GM21447 (cell line): ENCODE measurements around the gene FZR1.

ENCODE experiments used
- ATAC-seq: cut with Tn5 transposase; IDR thresholded peaks from one replicate; pipeline ENCODE4 v1.9.1; 2021; ENCODE audit not compliant: unreplicated experiment

FZR1 gene

DNA sequence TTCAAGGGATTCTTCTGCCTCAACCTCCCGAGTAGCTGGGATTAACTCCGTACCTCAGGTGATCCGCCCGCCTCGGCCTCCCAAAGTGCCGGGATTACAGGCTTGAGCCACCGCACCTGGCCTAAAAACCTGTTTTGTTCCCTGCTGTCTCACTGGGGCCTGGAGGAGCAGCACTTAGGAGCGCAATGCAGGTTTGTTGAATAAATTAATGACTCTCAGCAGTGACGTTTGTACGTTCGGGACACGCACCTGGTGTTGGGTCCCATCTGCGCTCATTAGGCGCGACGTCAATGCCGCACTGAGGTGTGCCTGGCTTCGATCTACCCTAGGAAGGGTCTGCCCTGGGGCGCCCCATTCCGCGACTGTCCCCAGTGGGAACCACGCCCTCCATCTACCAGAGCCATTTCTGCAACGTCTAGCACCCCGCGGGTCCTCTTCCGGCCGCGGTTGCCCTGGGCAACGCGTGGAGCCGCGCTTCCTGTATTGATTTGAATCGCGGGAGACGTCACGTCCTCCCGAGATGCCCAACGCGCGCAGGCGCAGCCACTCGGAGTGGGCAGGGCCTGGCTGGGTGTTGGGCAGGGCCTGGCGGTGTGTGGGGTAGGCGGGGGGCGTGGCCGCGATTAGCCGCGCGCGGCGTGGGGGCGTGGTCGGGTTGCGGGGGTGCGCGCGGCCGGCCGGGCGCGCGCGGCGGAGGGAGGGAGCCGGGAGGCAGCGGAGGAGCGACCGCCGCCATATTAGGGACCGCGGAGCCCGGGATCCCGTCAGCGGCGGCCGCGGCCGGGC lies at the start of gene FZR1:
FZR1 (plus strand) TSS at position 714 of the 786 bp plus-strand sequence. CDS start 16,679 bp downstream, outside the sequence.
- ATAC-seq, result peak; percentile 77

DNA sequence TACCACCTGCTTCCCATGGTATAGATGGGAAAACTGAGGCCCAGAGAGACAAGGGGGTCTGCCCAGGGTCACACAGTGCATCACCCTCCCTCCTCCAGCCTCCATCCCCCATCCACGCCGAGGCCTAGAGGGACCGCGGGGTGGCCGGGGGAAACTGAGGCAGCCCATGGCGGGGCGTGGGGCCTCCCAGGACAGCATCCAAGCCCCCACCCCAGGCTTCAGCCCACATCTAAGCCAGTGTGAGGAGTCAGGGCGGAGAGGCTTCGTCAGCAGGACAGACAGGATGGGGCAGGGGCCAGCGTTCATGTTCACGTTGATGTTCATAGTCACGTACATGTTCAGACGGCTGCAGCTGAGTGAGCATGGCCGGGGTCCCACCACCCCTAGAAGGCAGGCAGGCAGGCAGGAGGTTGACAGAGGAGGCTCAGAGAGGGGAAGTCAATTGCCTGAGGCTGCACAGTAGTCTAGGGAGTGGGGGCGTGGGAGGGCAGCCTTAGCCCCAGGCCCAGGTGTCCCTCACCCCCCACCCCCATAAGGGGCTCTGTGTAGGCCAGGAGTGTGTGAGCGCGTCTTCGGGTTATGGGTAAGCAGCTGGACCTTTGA lies 49.1 kb upstream of the FZR1 start:
- no peak for ATAC-seq

DNA sequence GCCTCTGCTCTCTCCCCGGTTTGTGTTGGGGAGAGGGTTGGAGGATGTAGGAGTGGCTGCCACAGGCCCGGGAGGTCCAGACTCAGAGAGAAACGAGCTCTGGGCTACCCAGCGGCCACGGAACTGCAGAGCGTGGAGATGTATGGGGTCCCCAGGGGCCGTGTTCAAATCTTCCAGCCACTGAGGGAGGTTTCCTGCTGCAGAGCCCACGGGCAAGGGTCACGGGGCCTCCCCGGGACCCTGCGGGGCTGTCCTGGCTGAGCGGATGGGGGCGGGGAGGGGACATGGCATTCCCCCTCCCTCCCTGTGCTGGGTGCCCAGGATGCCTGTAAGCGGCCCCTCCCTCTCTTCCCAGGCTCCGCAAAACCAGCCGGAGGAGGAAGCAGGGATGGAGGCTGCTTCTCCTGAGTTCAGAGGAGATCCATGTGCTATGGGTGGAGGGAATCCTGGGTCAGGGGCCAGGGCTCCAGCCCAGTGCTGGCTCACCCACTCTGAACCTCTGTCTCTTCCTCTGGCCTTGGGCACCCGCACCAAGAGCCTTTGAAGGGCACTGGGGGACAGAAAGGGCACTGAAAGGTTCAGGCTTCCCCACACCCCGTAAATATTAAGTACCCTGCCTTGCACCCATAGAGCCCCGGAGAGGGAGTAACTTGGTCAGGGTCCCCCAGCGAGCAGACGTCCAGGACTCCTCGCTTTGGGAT lies 48.4 kb upstream of the FZR1 start:
- ATAC-seq, result no peak

DNA sequence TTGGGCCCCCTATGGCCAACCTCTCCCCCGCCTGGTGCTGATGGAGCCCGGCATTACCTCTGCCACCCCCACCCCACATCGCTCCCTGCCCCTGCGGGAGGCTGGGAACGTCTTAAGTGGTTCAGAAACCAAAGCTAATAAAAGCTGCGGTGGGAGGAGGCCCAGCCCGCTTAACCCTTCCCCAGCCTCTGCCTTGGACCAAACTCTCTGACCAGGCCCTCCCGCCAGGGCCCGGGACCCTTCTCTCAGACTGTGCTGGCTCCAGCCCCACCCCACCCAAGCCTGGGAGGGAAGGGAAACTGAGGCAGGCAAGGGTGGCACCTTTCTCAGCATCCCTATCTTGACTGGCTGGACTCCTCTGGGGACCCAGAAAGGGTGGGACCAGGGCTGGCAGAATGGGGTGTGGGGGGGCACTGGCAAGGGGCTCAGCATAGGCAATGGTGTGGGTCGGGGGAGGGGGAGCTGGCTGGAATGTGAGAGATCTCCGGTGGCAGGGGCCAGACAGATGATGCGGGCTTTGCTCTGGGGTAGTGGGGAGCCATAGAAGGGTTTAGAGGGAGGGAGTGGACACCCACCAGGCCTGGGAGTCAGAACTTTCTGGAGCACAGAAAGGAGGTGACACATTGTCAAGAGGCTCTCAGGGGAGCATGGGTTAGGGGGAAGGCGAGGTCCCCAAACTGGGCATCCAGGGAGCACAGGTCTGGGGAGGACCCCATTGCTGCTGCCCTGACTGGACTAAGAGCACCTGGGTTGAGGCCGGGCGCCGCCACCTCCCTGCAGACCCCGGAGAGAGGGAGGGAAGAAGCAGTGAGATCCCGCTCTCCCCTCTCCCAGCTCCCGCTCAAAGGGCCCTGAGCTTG lies 47.7 kb upstream of the FZR1 start:
- ATAC-seq, result no peak

DNA sequence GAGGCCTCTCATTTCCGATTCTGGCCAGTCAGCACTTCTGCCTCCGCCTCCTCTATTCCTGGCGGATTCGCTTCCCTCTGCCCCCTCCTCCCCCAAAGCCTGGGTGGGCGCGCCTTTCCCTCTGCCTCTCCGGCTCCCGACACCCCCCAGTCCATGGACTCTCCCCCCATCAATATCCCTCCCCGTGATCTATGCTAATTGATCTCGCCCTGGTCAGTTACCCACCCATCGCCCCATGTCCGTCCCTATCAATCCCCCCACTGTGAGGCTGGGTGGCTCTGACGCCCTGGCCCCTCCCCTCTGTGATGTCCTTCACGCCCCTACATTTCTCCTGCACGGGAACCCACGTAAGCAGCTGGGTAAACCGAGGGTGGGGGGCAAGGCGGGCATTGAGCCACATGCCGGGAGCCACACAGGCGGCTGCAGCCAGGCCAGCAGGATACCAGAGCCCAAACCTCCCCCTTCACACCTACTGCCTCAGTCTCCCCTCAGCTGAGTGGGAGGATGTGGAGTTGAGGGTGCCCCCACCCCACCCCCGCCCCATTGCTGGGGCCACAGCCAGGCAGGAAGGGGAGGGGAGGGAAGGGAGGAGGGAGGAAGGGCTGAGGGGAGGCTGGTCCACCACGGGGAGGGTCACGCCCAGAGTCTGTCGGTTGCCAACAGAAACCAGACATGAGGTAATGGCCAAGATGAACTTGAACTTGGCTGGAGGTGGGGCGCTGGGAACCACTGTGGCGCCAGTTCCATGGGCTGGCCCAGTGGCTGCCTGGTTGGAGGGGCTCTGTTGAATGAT lies 46.8 kb upstream of the FZR1 start:
- ATAC-seq, result no peak

DNA sequence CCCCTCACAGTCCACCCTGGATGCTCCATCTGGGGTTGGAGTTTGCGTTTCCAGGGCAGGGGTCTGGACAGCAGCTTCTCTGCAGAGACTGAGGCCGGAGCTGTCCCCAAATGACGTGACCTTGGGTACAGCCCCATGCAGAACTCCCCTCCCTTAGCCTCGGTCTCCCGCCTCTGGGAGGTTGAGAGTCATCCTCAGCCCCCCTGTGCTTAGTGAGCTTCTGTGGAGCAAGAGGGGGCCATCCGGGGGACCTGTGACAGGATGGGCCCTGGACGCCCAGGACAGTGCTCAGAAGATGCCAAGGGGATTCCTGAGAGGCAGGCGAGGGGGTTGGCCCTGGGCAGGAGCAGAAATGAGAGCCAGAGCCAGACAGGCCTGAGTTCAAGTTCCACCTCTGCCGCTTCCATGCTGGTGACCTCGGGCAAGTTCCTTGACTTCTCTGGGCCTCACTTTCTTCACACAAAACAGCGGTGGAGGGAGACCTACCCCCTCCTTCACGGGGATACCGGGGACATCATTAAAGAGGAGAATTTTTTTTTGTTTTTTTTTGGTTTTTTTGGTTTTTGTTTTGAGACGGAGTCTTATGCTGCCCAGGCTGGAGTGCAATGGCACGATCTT lies 46.0 kb upstream of the FZR1 start:
- ATAC-seq, result no peak

DNA sequence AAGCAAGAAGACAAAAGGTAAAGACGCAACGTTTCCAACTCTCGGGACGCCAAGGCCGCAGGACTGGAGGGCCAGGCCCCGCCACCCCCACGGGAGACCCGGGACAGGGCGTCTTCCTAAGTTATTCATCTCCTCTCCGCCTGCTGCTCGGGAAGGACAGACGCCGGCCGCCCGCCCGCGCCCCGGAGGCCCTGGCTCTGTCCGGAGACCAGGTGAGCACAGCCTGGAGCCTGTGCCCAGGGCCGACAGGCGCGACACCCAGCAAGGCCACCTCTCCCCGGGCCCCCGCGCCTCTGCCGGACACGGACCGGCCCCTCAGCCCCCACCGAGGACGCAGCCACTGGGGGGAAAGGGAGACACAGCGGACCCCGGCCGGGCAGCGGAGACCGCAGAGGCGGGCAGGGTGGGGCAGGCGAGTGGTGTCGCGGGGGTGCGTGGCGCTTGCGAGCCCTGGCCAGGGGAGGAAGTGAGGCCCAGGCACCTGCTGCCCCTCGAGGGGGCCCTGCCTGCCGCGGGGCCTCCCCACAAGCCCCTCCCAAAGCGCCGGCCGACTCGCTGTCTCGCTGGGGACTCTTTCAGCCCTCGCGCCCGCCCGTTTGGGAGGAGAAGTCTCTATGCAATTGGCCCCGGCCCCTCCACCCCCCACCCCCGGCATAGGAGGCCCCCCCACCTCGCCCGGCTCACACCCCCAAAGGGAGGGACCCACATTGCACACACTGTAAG lies 43.0 kb upstream of the FZR1 start:
- no peak for ATAC-seq

DNA sequence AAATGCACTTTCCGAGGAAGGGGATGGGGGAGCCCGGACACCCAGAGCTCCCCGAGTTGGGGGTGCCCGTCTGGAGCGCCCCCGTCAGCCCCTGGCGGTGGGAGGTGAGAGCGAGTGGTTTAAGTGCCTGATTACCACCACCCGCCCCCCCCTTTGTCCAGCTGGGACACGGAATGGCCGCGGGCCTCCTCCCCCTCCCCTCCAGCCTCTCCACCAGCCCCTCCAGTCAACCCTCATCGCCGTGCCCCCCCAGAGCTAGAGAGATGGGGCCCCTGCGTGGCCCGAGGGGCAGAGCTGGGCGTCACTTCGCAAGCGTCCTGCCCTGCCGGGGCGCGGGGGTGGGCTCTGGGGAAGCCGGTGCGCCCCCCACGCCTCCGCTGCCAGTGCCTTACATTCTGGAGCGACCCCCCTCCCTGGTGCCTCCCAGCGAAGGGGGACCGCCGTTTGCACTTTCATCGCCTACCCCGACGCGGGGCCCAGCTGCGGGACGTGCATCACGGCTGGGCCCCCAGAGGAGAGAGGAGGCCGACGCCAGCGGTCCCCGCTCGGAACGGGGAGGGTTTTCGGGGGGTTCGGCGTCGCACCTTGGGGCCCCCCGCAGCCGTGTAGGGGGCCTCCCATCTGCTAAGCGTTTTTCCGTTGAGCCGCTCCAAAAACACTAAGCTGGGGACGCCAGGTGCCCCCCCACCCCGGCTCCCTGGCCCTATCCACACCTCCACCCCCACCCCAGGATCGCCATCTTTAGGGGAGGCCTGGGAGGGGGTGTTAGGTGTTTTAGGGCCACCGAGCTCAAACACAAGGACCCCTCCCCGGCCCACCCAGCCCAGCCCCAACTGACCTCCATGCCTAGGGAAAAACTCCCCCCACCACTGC lies 42.2 kb upstream of the FZR1 start:
- no peak for ATAC-seq

DNA sequence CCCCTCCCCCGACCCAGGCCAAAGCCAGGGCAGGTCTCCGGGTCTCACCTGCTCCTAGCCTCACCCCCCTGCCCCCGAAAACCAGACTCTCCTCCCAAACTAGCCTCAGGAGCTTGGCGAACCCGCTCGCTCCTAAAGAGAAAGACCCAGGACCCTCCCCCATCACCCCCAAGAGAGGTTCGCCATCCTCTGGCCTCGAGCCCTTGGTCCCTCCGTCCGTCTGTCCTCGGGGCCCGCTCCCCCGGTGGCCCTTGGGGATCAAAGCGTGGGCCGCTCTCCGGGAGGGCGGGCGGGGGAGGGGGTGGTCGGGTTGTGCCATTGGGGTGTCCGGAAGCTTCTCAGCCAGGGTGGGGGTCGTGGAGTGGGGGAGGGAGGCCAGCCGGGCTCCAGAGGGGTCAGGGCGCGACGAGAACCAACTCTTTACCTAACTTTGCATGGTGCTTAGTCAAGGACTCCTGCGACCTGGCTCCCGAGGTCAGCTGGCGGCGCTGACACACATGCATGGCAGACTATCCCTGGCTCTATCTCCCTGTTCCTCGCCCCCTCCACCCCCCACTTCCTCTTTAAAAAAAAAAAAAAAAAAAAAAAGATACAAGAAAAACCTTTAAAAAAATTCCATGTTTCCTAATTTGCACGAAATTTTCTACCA lies 41.4 kb upstream of the FZR1 start:
- no peak for ATAC-seq

DNA sequence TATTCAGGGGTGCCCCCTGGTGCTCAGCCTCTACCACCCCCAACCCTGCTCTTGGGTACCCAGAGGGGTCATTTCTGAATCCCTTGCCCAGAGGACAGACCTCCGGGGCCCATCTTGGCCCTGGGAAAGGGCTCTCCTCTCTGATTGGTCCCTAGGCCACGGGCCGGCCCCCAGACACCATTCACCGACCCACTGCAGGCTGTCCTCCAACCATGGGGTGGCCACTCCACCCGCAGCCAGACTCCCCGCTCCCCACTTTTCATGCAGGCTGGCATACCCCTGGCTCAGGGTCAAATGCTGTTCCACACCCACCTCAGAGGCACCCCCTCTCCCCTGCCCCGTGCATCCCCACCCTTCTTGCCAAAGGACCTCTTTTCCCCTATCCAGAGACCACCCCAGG lies 40.6 kb upstream of the FZR1 start:
- no peak for ATAC-seq

DNA sequence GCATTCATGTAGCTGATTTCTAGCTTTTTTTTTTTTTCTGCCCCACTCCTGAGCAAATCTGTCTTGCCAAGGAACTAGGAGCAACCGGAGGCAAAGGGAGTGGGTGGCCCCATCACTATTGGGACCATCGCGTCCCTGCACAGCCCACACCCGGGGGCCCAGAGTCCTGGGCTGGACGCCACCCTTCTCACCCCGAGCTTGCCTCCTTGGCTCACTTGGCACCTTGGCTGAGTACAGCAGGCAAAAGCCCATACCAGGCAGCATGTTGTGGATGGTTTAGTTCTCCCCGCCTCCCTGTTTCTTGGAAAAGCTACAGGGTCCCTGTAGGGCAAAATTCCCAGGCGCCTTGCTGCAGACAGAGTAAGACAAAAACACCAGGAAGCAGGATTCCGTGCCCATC lies 39.5 kb upstream of the FZR1 start:
- no peak for ATAC-seq

DNA sequence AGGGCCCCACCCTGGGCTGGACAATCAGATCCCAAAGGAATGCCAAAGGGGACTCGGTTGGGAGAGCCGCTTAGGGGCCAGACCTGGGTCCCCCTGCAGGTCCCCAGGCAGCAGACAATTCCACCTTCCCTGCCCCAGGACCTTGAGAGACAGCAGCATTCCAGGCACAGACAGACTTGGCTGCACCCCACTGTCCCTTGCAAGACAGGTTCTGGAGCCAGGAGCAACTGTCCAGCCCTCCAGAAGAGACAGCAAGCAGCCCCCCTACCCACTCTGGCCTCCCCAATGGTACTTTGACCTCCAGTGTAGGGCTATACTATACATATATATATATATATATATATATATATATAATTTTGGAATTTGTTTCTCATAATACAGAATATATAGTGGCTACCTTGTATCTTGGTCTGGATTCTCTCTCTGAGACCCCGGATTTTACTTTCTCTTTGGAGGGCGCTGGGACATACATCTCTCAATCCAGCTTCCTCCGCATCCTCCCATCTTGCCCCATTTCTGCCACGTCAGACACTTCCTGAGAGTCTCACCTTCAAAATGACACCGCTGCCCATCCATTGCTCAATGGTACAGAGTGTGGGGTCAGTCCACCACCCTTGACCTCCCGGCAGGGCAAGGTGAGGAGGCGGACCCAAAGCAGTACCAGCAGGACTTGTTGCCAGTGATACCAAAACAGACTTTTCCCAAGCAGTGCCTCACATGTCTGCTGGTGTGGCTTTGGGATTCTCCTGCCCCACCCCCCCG lies 38.5 kb upstream of the FZR1 start:
- ATAC-seq, result no peak

DNA sequence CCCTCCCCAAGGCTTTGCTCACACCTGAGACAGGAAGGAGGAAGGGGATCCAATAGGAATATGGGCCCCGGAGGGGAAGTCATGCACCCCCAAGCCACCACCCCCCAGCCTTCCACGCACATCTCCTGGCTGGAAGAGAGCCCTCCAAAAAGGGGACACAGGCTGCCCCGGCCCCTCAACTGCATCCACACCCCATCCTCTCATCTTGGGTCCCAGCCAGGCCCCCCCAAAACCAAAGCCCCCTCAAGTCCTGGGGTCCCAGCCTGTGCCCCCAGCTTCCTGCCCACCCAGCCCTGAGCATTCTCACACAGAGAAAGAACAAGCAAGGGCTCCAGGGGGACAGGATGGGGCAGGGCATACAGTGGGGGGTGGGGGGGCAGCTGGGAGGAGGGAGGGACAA lies 37.9 kb upstream of the FZR1 start:
- ATAC-seq, result no peak

DNA sequence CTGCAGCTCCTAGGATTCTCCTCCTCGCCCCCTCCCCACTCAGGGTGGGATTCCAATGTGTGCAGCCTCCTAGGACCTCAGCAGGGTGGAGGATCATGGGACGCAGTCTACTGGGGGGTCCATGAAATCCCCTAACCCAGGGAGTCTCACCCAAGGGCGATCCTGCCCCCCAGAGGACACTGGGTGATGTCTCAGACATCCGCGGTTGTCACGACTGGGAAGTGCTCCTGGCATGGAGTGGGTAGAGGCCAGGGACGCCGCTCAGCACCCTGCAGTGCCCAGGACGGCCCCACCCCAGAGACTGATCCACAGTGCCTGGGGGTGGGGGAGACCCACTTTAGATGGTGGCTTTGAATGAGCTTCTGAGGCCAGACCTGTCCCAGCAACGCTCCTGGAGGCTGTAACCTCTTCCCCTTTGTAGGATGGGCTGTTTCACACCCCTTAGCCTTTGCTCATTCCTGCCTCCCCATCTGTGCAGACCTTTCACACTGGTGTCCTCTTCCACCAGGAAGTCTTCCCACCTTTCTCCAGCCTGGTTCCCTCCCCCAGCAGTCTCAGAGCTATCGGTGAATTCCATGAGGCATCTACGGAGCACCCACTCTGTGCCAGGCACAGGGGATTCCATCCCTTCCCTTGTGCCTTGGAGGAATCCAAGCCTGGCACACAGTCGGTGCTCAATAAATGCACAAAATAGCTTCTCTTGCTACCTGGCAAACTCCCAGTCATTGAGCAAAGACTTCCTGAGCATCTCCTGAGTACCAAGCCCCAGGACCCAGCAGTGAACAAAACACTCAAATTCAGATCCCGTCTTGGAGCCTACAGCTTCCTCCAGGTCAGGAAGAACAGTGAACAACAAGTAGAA lies 36.2 kb upstream of the FZR1 start:
- no peak for ATAC-seq

DNA sequence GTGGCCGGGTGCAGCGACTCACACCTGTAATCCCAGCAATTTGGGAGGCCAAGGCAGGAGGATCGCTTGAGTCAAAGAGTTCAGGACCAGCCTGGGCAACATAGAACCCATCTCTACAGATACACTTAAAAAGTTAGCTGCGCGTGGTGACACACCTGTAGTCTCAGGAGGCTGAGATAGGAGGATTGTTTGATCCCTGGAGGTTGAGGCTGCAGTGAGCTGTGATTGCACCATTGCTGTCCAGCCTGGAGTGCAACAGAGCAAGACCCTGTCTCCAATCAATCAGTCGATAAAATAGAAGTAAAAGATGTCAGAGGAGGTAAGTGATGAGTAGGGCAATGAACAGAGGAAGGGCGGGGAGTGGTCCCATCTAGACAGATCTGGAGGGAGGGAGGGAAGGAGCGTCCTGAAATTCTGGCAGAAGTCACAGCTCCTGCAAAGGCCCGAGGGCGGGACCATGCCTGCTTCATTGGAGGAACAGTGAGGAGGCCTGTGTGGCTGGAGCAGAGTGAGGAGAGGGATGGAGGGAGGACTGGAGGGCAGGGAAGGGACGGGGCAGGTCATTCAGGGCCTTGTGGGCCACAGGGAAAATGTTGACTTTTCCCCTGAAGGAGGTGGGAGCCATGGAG lies 35.5 kb upstream of the FZR1 start:
- no peak for ATAC-seq
